ENCODE measurements around the gene NTNG2. TPM values are rescaled to one million over a fixed set of nuclear protein-coding genes. Genes with fewer than 3 reads are reported as not detected.
A peak's percentile ranks its signal among the peaks of the same experiment; 100 is the strongest.

Gene NTNG2
- total and polyA plus RNA-seq, 2 of the 13 experiments (the other 11 are each of a cell fraction or from before 2014, with no cell fraction given): 0.02 to 0.36 TPM

DNA sequence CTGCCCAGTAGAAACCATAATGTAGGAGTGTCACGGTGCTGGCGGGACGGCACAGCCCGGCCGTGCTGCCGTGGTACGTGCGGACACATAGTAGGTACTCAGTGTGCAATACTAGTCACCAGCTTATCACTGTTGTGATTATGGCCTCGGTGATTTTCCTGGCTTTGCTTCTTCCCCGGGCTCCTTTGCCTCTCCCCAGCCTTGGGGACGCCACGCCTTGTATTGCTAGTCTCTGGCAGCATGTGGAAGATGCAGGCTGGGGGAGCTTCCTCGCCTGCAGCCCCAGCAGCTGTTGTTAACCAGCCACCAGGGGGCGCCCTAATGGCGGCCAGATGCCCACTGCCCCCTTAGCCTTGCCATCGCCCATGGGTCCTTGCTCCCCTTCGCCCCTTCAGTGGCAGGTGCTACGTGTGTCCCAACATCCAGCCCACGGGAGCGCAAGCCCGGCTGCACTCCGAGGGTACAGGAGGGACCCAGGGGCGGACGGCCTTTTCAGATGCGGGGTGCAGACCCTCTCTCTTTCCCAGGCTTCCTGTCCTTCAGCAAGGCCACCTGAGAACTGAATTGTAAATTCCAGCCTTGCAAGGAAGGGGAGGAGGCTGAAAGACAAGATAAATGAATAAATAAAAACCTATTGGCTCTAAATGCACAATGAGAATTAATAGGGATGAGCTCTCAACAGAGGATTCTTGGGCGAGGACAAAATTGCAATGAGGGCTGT, 8.0 kb downstream of the NTNG2 start (continued):
- TF ChIP-seq, protein P1, sequence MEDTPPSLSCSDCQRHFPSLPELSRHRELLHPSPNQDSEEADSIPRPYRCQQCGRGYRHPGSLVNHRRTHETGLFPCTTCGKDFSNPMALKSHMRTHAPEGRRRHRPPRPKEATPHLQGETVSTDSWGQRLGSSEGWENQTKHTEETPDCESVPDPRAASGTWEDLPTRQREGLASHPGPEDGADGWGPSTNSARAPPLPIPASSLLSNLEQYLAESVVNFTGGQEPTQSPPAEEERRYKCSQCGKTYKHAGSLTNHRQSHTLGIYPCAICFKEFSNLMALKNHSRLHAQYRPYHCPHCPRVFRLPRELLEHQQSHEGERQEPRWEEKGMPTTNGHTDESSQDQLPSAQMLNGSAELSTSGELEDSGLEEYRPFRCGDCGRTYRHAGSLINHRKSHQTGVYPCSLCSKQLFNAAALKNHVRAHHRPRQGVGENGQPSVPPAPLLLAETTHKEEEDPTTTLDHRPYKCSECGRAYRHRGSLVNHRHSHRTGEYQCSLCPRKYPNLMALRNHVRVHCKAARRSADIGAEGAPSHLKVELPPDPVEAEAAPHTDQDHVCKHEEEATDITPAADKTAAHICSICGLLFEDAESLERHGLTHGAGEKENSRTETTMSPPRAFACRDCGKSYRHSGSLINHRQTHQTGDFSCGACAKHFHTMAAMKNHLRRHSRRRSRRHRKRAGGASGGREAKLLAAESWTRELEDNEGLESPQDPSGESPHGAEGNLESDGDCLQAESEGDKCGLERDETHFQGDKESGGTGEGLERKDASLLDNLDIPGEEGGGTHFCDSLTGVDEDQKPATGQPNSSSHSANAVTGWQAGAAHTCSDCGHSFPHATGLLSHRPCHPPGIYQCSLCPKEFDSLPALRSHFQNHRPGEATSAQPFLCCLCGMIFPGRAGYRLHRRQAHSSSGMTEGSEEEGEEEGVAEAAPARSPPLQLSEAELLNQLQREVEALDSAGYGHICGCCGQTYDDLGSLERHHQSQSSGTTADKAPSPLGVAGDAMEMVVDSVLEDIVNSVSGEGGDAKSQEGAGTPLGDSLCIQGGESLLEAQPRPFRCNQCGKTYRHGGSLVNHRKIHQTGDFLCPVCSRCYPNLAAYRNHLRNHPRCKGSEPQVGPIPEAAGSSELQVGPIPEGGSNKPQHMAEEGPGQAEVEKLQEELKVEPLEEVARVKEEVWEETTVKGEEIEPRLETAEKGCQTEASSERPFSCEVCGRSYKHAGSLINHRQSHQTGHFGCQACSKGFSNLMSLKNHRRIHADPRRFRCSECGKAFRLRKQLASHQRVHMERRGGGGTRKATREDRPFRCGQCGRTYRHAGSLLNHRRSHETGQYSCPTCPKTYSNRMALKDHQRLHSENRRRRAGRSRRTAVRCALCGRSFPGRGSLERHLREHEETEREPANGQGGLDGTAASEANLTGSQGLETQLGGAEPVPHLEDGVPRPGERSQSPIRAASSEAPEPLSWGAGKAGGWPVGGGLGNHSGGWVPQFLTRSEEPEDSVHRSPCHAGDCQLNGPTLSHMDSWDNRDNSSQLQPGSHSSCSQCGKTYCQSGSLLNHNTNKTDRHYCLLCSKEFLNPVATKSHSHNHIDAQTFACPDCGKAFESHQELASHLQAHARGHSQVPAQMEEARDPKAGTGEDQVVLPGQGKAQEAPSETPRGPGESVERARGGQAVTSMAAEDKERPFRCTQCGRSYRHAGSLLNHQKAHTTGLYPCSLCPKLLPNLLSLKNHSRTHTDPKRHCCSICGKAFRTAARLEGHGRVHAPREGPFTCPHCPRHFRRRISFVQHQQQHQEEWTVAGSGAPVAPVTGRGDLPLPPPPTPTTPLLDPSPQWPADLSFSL (CRISPR knock-in tag; IDR thresholded peaks at IDR 0.05): no peak
- TF ChIP-seq, protein P2, sequence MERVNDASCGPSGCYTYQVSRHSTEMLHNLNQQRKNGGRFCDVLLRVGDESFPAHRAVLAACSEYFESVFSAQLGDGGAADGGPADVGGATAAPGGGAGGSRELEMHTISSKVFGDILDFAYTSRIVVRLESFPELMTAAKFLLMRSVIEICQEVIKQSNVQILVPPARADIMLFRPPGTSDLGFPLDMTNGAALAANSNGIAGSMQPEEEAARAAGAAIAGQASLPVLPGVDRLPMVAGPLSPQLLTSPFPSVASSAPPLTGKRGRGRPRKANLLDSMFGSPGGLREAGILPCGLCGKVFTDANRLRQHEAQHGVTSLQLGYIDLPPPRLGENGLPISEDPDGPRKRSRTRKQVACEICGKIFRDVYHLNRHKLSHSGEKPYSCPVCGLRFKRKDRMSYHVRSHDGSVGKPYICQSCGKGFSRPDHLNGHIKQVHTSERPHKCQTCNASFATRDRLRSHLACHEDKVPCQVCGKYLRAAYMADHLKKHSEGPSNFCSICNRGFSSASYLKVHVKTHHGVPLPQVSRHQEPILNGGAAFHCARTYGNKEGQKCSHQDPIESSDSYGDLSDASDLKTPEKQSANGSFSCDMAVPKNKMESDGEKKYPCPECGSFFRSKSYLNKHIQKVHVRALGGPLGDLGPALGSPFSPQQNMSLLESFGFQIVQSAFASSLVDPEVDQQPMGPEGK (CRISPR knock-in tag; IDR thresholded peaks at IDR 0.05): peak; percentile 46
- TF ChIP-seq, protein P3, sequence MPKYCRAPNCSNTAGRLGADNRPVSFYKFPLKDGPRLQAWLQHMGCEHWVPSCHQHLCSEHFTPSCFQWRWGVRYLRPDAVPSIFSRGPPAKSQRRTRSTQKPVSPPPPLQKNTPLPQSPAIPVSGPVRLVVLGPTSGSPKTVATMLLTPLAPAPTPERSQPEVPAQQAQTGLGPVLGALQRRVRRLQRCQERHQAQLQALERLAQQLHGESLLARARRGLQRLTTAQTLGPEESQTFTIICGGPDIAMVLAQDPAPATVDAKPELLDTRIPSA (CRISPR knock-in tag; IDR thresholded peaks at IDR 0.05; ENCODE audit: borderline replicate concordance): no peak
- TF ChIP-seq, protein P4, sequence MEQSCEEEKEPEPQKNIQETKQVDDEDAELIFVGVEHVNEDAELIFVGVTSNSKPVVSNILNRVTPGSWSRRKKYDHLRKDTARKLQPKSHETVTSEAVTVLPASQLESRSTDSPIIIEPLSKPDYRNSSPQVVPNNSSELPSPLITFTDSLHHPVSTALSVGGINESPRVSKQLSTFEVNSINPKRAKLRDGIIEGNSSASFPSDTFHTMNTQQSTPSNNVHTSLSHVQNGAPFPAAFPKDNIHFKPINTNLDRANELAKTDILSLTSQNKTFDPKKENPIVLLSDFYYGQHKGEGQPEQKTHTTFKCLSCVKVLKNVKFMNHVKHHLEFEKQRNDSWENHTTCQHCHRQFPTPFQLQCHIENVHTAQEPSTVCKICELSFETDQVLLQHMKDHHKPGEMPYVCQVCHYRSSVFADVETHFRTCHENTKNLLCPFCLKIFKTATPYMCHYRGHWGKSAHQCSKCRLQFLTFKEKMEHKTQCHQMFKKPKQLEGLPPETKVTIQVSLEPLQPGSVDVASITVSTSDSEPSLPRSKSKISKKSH (CRISPR knock-in tag; IDR thresholded peaks at IDR 0.05; ENCODE audit: borderline replicate concordance): 0 out of 2 replicates have a peak, but pooled peaks have one; percentile 69
- no peak for TF ChIP-seq ZNF446 (CRISPR knock-in tag; IDR thresholded peaks at IDR 0.05)
- no peak for TF ChIP-seq NFYC (CRISPR knock-in tag; IDR thresholded peaks at IDR 0.05)
- TF ChIP-seq YEATS2 (CRISPR knock-in tag; IDR thresholded peaks at IDR 0.05; ENCODE audit: borderline replicate concordance): no peak
- TF ChIP-seq, protein P5, sequence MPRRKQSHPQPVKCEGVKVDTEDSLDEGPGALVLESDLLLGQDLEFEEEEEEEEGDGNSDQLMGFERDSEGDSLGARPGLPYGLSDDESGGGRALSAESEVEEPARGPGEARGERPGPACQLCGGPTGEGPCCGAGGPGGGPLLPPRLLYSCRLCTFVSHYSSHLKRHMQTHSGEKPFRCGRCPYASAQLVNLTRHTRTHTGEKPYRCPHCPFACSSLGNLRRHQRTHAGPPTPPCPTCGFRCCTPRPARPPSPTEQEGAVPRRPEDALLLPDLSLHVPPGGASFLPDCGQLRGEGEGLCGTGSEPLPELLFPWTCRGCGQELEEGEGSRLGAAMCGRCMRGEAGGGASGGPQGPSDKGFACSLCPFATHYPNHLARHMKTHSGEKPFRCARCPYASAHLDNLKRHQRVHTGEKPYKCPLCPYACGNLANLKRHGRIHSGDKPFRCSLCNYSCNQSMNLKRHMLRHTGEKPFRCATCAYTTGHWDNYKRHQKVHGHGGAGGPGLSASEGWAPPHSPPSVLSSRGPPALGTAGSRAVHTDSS (CRISPR knock-in tag; conservative IDR thresholded peaks at IDR 0.05): no peak
- no peak for TF ChIP-seq ZNF3 (CRISPR knock-in tag; IDR thresholded peaks at IDR 0.05)
- TF ChIP-seq ZSCAN21 (CRISPR knock-in tag; IDR thresholded peaks at IDR 0.05; ENCODE audit: borderline replicate concordance): no peak
- TF ChIP-seq, protein P6, sequence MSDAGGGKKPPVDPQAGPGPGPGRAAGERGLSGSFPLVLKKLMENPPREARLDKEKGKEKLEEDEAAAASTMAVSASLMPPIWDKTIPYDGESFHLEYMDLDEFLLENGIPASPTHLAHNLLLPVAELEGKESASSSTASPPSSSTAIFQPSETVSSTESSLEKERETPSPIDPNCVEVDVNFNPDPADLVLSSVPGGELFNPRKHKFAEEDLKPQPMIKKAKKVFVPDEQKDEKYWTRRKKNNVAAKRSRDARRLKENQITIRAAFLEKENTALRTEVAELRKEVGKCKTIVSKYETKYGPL (CRISPR knock-in tag; IDR thresholded peaks at IDR 0.05): no peak
- no peak for TF ChIP-seq IKZF4 (CRISPR knock-in tag; IDR thresholded peaks at IDR 0.05; ENCODE audit: borderline replicate concordance, low read depth, not compliant biosample characterization)
- TF ChIP-seq SRSF4 (IDR thresholded peaks at IDR 0.05; ENCODE audit: low read depth, low read length, poor library complexity, severe bottlenecking): no peak
- TF ChIP-seq MTA3 (CRISPR knock-in tag; IDR thresholded peaks at IDR 0.05): no peak
- TF ChIP-seq NRL (CRISPR knock-in tag; IDR thresholded peaks at IDR 0.05; ENCODE audit: borderline replicate concordance): peak; percentile 71; the same call in 1 of the 2 replicates

Data from HepG2 (cell line).